ENCODE measurements around the gene EZH2.
A peak's percentile ranks its signal among the peaks of the same experiment; 100 is the strongest.

EZH2 gene

DNA sequence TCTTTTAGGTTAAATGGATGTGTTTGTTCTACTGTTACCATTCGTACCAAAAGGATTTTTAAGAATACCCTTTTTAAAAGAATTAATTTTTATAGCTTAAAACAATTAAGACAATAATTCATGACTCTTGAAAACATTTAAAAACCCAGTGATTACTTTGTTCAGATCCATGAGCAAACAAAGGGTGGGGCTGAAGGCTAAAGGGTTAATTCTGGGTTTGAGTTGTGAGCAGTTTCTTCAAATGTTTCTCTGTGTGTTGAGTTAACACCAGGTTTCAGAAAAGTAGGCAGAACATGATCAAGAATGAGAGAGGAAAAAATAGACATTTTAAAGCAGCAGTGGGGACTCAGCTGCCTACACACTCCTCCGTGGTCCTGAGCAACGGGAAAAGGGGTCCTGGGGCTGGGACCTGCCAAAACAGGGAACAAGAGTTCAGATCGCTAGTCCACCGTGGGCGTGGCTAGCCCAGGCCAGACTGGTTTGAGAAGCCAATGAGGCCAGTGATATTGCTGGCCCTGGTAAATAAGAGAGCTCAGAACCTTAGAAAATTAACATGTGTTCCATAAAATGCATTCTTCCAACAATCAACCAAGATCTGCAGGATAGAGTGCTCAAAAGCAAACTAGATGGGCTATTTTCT, 14.9 kb upstream of the EZH2 start:
- no peak for DNase-seq (ENCODE audit: low read depth)

GRCh38 chr7:148894591-148894990, 10.5 kb upstream of the EZH2 start:
- DNase-seq (ENCODE audit: low read depth) = no peak

- no peak for DNase-seq (ENCODE audit: low read depth)
Measured at GRCh38 chr7:148893071-148893470, 9.0 kb upstream of the EZH2 start.

GRCh38 chr7:148888300-148888699, 4.2 kb upstream of the EZH2 start:
- DNase-seq (ENCODE audit: low read depth) = no peak

DNA sequence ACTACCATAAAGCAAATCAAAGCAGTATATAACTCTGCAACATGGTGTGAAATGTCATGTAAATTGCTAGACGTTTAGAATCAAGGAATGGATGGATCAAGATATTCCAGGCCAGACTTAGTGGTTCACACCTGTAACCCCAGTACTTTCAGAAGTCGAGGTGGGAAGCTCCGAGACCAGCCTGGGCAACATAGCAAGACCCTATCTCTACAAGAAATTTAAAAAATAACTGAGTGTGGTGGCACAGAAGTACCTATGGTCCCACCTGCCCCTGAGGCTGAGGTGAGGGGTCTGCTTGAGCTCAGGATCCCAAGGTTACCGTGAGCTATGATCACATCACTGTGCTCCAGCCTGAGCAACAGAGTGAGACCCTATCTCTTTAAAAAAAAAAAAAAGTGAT, 2.8 kb upstream of the EZH2 start:
- DNase-seq (ENCODE audit: low read depth) = no peak

DNA sequence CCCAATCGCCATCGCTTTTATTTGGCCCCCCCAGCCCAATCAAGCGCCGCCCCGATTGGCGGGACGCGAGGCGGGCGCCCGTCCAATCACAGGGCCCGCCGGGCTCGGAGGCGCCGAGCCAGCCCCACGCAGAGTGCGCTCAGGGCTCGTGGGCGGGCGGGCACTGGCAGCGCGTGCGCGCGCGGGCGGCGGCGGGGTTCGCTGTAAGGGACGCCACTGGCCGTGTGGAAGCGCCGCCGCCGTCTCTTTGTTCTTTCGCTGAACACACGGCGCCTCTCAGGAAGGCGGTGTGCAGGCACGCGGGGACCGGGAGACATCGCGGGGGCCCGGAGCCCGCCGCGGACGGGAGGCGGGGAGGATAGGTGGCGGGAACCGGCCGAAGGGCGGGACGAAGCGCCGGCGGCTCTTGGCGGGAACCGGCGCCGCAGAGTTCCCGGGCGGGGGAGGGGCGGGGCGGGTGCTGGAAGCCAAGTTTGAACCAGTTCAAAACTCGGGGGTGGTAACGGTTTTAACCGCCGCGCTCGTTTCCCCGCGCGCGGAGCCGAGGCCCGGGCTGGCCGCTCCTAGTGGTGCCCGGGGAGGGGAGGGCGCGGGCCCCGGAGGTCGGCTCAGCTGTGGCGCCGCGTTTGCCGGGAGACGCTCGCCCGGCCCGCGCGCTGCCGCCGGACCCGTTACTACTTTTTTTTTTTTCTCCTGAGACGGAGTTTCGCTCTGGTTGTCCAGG, 370 bp upstream of the EZH2 start:
- DNase-seq (ENCODE audit: low read depth) = peak; percentile 89

GRCh38 chr7:148883266-148884048, 634 bp downstream of the EZH2 start:
- DNase-seq (ENCODE audit: low read depth) = no peak

GRCh38 chr7:148882841-148883265, 1.2 kb downstream of the EZH2 start:
- DNase-seq (ENCODE audit: low read depth) = no peak

DNA sequence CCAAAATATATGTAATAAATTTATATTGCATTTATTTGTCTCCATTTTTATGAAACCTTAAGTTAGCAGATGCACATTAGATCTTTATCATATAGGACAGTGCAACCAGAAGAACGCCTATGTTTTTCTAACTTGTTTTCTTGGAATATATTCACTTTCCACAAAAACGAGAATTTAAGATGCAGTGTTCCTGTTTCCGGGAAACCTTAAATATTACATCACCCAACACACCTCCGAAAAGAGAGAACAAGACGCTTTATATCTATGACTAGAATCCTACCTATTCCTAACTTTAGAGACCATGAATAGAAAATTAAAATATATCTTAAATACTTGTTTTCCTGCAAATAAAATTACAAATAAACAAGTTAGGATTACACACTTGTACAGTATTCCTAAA, 1.9 kb downstream of the EZH2 start:
- no peak for DNase-seq (ENCODE audit: low read depth)

DNA sequence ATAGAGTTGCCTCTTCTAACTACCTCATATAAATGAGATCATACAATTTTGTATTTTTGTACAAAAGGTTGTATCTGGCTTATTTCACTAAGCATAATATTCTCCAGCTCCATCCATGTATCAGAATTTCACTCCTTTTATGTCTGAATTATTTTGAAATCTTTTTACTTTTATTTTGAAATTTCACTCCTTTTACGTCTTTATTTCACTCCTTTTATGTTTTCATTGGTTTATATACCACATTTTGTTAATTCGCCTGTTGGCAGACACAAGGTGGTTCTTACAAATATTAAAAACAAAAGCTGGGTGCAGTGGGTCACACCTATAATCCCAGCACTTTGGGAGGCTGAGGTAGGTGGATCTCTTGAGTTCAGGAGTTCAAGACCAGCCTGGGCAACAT, 5.8 kb downstream of the EZH2 start:
- no peak for DNase-seq (ENCODE audit: low read depth)

- no peak for DNase-seq (ENCODE audit: low read depth)
Measured at GRCh38 chr7:148877517-148877916, 6.6 kb downstream of the EZH2 start.

GRCh38 chr7:148872188-148872587, 11.9 kb downstream of the EZH2 start:
- no peak for DNase-seq (ENCODE audit: low read depth)

DNA sequence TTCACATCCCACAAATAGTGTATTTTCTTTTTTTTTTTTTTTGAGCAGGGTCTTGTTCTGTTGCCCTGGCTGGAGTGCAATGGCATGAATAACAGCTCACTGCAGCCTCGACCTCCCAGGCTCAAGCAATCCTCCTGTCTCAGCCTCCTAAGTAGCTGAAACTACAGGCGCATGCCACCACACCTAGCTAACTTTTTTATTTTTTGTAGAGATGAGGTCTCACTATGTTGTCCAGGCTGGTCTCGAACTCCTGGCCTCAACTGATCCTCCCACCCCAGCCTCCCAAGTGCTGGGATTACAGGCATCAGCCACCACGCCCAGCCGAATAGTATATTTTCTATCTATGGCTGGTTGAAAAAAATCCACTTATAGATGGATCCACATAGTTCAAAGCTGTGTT, 12.5 kb downstream of the EZH2 start:
- no peak for DNase-seq (ENCODE audit: low read depth)

DNA sequence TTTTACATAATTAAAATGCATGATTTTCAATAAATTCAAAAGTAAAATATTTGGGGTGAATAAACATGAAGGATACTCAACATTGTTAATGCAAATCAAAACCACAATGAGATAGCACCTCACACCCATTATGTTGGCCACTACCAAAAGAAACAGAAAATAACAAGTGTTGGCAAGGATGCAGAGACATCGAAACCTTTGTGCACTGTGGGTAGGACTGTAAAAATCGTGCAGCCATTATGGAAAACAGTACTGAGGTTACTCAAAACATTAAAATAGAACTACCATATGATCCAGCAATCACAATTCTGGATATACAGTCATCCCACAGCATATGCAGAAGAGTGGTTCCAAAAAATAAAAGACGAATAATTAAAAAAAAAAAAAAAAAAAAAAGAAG, 13.1 kb downstream of the EZH2 start:
- no peak for DNase-seq (ENCODE audit: low read depth)

DNA sequence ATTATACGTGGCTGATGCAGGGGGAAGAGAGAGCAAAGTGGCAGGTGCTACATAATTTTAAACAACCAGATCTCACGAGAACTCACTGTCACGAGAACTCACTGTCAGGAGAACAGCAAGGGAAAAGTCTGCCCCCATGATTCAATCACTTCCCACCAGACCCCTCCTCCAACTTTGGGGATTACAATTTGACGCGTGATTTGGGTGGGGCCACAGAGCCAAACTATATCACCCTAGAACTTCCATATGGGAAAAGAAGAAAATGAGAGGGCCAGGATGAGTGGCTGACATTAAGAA, 15.8 kb downstream of the EZH2 start:
- DNase-seq (ENCODE audit: low read depth) = no peak

DNA sequence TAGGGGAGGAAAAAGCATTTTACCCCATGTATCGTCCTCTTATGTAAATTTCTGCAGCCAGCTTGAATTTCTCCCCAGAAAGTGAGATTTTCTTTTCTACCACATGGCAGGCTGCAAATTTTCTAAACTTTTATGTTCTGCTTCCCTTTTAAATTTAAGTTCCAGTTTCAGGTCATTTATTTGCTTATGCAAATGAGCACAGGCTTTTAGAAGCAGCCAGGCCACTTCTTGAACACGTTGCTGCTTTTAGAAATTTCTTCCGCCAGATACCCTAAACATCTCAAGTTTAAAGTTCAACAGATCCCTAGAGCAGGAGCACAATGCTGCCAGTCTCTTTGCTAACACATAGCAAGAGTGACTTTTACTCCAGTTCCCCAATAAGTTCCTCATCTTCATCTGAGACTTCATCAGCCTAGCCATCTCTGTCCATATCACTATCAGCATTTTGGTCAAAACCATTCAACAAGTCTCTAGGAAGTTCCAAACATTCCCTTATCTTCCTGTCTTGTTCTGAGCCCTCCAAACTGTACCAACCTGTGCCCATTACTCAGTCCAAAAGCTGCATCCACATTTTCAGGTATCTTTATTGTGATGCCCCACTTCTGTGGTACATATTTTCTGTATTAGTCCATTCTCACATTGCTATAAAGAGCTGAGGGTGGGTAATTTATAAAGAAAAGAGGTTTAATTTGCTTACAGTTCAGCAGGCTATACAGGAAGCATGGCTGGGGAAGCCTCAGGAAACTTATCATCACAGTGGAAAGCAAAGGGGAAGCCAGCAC, 16.3 kb downstream of the EZH2 start:
- DNase-seq (ENCODE audit: low read depth) = no peak

GRCh38 chr7:148866362-148866761, 17.7 kb downstream of the EZH2 start:
- DNase-seq (ENCODE audit: low read depth) = no peak

GRCh38 chr7:148865283-148865682, 18.8 kb downstream of the EZH2 start:
- no peak for DNase-seq (ENCODE audit: low read depth)

DNA sequence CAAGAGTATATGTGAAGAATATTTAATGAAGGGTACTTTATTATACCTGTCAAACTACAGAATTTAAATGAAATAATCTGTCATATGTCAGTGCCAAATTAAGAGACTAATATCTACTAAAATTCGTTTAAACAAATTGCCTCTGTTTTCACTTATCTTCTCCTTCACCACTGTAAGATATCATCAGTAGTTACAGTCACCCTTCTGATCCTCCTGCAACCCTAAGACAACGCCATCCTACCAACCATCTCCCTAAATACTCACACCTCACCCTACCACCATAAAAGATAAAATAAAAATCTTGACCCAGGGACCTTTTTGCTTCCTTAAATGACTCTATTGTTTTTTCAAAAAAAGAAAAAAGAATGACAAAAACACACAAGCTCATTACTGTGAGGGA, 20.8 kb downstream of the EZH2 start:
- DNase-seq (ENCODE audit: low read depth) = no peak

- no peak for DNase-seq (ENCODE audit: low read depth)
Measured at GRCh38 chr7:148862481-148862880, 21.6 kb downstream of the EZH2 start.

DNA sequence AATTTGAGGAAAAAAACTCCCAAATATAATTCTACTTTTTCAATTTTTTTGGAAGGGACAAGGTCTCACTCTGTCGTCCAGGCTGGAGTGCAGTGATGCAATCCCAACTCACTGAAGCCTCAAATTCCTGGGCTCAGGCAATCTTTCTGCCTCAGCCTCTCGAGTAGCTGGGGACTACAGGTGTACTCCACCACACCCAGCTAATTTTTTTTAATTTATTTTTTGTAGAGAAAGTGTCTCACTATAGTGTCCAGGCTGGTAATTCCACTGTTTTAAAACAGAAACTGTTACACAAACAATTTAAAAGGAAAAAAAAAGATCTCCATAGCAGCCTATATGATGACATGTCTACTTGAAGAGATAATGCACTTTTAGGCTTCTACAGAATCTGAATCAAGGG, 25.6 kb downstream of the EZH2 start:
- DNase-seq (ENCODE audit: low read depth) = no peak

DNA sequence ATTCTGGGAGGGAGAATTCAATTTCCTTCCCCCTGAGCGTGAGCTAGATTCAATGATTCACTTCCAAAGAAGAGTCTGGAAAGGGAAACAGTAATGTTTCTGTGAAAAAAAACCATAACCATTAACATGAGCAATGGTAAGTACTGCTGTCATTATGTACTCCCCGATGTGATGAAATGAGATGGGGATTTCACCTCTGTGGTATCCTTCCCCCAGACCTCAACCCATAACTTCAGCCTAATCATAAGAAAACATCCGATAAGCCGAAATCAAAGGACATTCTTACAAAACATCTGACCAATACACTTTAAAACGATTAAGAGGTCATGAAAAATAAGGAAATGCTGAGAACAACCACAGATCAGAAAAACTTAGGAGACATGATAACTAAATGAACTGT, 27.2 kb downstream of the EZH2 start:
- no peak for DNase-seq (ENCODE audit: low read depth)

DNA sequence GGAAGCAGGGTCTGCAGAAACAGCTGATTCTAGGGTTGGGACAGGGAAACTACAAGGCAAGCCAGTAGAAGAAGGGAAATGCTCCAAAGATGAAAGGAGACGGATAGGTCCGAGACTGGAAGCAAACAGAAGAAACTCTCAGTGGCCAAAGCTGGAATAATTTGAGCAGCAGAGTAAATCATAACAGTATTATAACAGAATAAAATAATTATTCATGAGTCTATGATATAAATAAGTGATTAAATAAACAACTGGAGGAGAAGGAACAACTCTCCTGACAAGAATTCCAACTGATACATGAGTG, 27.6 kb downstream of the EZH2 start:
- no peak for DNase-seq (ENCODE audit: low read depth)

All from fibroblast of gingiva (primary cell).